Measurements from ENCODE around the gene FAM193B.

The FAM193B gene

GRCh38 chr5:177483042-177483441 is 71.3 kb downstream of the FAM193B start:
- DNase-seq = no peak

GRCh38 chr5:177482359-177482795 is 72.0 kb downstream of the FAM193B start:
- no peak for DNase-seq

- DNase-seq = peak; percentile 51
Observed at GRCh38 chr5:177479774-177480173, 74.6 kb downstream of the FAM193B start.

GRCh38 chr5:177478711-177479646 is 75.4 kb downstream of the FAM193B start:
- peak; percentile 60 for DNase-seq

- DNase-seq = peak; percentile 46
Observed at GRCh38 chr5:177477701-177478477, 76.5 kb downstream of the FAM193B start.

GRCh38 chr5:177476531-177477233 is 77.7 kb downstream of the FAM193B start:
- DNase-seq = peak; percentile 77

GRCh38 chr5:177475563-177476427 is 78.6 kb downstream of the FAM193B start:
- DNase-seq = no peak

- peak; percentile 42 for DNase-seq
Observed at GRCh38 chr5:177474846-177475562, 79.4 kb downstream of the FAM193B start.

- DNase-seq = peak; percentile 44
Observed at GRCh38 chr5:177474002-177474476, 80.3 kb downstream of the FAM193B start.

GRCh38 chr5:177473443-177474001 is 80.8 kb downstream of the FAM193B start, which contains the start of gene DBN1:
Gene DBN1 (minus strand): TSS chr5:177473634. CDS start chr5:177473521, 113 bp downstream.
- DNase-seq = peak; percentile 68

GRCh38 chr5:177472460-177473442 is 81.6 kb downstream of the FAM193B start:
- DNase-seq = peak; percentile 55

GRCh38 chr5:177471610-177472356 is 82.6 kb downstream of the FAM193B start:
- DNase-seq = peak; percentile 61

GRCh38 chr5:177470759-177471536 is 83.4 kb downstream of the FAM193B start:
- peak; percentile 69 for DNase-seq
